PC-9 (cell line): Measurements from ENCODE around the gene SRGAP1.

Experiments used
- EZH2 ChIP-seq: fragments of 200-600 bp; sonication (generic); IDR thresholded peaks from 2 replicates; pipeline ENCODE4 v1.8.0; 2017; ENCODE audit warnings: antibody characterized with exemption, low read depth
- TF ChIP-seq, protein P1 (sequence below): fragments of 200-600 bp; sonication (generic); conservative IDR thresholded peaks from 2 replicates; pipeline ENCODE4 v1.6.1; 2017; ENCODE audit warnings: mixed run types, antibody characterized with exemption, mild to moderate bottlenecking, moderate library complexity

GRCh38 chr12:64006211-64006825 lies 161.8 kb downstream of the SRGAP1 start:
- TF ChIP-seq, protein P1, sequence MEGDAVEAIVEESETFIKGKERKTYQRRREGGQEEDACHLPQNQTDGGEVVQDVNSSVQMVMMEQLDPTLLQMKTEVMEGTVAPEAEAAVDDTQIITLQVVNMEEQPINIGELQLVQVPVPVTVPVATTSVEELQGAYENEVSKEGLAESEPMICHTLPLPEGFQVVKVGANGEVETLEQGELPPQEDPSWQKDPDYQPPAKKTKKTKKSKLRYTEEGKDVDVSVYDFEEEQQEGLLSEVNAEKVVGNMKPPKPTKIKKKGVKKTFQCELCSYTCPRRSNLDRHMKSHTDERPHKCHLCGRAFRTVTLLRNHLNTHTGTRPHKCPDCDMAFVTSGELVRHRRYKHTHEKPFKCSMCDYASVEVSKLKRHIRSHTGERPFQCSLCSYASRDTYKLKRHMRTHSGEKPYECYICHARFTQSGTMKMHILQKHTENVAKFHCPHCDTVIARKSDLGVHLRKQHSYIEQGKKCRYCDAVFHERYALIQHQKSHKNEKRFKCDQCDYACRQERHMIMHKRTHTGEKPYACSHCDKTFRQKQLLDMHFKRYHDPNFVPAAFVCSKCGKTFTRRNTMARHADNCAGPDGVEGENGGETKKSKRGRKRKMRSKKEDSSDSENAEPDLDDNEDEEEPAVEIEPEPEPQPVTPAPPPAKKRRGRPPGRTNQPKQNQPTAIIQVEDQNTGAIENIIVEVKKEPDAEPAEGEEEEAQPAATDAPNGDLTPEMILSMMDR, result no peak
- no peak for TF ChIP-seq EZH2
